GM19452 (cell line): ENCODE measurements around the gene DEF6.
"Not testable (repeated sequence)": the region's sequence is repeated elsewhere in the genome, so short reads cannot be mapped to it uniquely, and the experiment has no call there.

Experiments
- ATAC-seq: cut with Tn5 transposase; IDR thresholded peaks from one replicate; pipeline ENCODE4 v1.9.1; 2021; ENCODE audit not compliant: unreplicated experiment

DEF6 gene

DNA sequence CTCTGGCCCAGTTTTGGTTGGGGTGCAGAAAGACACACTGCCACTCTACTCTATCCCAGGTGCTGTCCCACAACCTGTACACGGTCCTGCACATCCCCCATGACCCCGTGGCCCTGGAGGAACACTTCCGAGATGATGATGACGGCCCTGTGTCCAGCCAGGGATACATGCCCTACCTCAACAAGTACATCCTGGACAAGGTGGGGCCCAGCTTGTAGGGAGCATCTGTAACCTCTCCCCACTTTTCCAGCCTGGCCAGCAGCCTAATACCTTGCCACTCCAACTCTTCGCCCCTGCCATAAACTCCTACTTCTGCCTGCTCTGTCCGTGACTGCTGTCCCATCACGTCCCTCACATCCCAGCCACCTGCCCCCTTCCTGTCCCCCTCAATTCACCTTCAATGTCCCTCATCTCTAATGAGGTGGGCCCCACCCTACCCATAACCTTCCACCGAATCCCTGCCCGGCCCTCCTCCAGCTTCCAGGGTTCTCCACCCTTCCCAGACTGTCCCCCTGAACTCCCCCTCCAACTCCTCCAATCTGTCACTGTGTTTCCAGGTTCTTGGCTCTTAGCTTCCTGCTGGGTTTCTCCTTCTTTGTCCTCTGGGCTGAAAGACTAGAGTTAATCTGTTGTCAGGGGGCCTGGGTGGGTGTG lies 12.1 kb downstream of the DEF6 start:
- no peak for ATAC-seq

DNA sequence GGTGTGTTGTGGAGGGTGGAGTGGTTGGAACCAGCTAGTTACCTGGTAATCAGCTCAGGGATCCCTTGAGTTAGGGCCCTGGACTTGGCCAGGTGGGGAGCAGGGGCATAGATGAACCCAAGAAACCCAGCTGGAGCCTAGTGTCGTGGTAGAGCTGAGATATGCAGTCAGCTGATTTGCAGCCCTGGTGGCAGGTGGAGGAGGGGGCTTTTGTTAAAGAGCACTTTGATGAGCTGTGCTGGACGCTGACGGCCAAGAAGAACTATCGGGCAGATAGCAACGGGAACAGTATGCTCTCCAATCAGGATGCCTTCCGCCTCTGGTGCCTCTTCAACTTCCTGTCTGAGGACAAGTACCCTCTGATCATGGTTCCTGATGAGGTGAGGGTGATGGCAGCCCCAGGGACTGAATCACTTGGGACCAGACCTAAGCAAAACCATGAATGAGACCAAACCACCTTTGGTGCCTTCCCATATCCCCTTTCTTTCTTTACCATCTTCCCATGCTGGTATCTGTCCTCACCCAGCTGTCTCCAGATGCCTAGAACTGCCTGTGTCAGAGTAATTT lies 12.7 kb downstream of the DEF6 start:
- ATAC-seq, result no peak

DNA sequence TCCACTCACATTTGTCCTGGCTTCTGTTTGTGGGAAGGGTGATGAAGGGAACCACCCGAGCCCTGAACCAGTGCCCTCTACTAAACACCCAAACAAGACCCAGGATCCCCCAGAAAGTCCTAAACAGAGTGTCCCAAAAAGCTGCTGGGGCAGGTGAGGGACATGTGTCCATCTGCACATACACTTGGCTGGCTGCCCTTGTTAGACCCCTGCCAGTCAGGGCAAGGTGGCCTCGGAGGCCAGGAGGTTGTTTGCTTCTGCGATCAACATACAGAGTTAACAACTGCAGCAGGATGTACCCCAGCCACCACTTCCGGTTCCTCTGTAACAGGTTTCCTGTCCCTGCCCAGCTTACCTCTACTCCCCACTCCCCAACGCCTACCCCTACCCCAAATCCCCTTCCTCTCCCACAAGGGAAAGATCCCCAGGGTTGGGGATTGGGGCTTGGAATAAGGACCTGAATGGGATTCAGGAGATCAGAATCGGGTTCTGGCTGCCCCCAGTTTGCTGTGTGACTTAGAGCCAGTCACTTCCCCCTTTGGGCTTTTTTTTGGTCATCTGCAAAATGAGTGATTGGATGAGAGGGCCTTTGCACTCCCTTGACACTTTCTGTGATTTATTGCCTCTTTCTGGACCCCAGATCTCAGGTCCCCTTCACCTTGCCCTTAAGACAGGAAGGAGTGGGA lies 13.9 kb downstream of the DEF6 start:
- ATAC-seq, result no peak

DNA sequence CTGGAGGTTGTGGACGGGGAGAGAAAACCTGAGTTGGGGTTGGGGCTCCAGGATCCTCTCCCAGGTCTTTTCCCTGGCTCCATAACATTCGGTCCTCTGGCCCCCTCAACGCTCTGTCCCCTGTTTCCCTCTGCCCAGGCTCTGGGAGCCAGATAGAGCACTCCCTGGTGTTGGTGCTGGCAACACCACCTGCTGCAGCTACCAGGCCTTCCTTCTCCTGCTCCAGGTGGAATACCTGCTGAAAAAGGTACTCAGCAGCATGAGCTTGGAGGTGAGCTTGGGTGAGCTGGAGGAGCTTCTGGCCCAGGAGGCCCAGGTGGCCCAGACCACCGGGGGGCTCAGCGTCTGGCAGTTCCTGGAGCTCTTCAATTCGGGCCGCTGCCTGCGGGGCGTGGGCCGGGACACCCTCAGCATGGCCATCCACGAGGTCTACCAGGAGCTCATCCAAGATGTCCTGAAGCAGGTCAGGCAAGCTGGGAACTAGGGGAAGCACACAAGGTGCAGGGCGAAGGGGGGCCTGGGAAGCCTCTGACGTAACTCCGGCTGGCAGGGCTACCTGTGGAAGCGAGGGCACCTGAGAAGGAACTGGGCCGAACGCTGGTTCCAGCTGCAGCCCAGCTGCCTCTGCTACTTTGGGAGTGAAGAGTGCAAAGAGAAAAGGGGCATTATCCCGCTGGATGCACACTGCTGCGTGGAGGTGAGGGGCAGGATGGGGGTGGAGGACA lies 14.6 kb downstream of the DEF6 start:
- no peak for ATAC-seq

DNA sequence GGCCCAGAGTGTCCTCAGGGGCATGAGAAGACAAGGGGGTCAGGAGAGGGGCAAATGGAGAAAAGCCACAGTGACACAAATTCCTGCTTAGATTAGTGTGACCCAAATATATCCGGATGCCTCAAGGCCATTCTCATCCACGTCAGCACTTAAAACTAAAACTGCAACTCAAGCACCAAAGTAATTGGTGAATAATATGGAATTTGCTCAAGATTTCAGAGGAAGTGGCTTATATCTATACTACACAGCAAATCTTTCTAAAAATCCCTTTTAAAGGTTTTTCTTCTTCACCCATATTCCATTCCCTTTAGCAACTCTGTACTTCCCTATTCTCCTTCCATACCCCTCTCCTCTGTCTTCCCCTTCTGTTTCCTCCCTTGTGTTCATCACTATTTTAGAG lies 15.2 kb downstream of the DEF6 start:
- no peak for ATAC-seq

DNA sequence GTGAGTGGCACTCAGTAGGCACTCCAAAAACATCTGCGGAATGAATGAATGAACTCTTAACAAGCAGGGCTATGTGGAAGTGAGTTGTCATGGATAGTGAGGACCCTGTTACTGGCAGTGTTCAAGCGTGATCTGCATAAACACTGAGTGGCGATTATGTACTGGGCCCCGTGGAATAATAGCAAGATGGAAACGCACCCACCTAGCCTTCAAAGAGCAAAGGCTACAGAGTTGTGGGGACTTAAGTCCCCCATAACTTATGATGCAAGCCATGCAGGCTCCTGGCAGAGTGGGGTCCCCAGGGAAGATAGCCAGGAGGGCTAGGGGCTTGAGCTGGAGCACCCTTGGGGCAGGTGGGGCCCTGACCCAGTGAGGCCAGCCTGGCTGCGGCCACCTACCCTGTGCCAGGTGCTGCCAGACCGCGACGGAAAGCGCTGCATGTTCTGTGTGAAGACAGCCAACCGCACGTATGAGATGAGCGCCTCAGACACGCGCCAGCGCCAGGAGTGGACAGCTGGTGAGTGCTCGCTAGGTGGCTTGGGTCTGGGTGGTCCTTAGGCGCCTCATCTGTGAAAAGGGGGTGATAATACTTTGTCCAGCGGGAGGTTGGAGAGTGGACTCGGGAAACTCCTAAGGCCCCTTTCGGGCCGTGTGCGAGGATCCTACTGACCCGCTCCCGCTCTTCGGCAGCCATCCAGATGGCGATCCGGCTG lies 20.0 kb downstream of the DEF6 start:
- no peak for ATAC-seq

DNA sequence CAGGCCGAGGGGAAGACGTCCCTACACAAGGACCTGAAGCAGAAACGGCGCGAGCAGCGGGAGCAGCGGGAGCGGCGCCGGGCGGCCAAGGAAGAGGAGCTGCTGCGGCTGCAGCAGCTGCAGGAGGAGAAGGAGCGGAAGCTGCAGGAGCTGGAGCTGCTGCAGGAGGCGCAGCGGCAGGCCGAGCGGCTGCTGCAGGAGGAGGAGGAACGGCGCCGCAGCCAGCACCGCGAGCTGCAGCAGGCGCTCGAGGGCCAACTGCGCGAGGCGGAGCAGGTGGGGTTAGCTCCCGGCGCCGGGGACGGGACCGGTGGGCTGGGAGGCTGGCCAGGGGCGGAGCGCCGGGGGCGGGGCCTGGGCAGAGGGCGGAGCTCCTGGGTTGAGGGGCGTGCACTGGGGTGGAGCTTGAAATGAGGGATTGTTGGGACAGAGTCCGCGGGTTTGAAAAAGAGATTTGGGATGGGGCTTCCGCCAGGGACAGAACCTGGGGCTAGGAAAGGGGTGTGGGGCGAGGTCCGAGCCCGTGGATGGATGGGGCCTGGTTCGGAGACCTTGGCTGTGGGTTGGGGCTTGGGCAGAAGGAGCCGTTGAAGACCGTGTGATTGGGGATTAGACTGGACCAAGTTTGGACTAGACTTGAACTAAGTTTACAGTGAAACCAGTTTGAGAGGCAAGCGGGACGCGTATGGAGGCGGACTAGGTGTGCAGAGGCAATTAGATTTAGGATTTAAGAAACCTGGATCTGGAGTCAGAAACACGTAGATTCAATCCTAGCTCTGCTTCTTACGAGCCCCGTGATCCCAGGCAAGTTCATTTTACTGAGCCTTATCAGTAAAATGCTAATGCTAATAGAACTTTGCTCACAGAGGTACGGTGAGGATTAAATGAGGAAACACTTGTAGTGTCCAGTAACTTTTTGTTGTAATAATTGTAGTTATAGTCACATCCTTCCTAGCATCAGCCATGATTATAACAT lies 20.9 kb downstream of the DEF6 start:
- no peak for ATAC-seq

DNA sequence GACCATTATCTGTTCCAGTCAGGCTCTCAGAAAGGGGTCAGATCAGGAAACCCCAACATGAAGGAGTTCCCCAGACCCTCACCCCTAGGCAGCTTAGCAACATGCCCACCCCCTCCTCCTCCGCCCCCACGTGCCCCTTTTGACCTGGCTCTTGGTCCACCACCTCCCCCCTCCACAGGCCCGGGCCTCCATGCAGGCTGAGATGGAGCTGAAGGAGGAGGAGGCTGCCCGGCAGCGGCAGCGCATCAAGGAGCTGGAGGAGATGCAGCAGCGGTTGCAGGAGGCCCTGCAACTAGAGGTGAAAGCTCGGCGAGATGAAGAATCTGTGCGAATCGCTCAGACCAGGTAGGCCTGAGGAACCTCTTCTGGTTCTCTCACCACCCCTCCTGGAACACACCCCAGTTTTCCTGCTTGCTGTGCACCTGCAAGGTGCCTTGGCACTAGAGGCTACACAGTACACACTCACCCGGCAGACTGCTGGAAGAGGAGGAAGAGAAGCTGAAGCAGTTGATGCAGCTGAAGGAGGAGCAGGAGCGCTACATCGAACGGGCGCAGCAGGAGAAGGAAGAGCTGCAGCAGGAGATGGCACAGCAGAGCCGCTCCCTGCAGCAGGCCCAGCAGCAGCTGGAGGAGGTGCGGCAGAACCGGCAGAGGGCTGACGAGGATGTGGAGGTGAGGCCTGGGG lies 21.9 kb downstream of the DEF6 start:
- no peak for ATAC-seq

DNA sequence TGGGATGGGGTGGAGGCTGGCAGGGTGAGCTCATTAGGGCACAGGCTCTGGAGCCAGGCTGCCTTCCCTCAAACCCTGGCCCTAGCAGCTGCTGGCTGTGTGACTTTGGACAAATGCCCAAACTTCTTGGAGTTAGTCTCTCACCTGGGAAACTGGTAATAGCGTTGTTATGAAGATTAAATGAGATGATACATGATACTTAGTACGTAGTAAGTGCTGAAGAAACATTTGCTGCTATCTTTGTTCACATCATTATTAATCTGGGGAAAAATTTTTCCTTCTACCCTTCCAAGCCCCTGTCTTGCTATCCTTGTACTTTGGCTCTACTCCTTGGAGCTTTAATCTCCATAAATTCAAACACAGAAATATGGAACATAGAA lies 22.4 kb downstream of the DEF6 start:
- no peak for ATAC-seq

DNA sequence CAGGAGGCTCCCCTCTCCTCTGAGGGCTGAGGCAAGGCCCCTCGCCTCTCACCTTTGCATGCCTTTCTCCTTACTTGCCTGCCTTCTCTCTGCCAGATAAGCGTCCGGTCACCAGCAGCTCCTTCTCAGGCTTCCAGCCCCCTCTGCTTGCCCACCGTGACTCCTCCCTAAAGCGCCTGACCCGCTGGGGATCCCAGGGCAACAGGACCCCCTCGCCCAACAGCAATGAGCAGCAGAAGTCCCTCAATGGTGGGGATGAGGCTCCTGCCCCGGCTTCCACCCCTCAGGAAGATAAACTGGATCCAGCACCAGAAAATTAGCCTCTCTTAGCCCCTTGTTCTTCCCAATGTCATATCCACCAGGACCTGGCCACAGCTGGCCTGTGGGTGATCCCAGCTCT lies 23.5 kb downstream of the DEF6 start:
- no peak for ATAC-seq

DNA sequence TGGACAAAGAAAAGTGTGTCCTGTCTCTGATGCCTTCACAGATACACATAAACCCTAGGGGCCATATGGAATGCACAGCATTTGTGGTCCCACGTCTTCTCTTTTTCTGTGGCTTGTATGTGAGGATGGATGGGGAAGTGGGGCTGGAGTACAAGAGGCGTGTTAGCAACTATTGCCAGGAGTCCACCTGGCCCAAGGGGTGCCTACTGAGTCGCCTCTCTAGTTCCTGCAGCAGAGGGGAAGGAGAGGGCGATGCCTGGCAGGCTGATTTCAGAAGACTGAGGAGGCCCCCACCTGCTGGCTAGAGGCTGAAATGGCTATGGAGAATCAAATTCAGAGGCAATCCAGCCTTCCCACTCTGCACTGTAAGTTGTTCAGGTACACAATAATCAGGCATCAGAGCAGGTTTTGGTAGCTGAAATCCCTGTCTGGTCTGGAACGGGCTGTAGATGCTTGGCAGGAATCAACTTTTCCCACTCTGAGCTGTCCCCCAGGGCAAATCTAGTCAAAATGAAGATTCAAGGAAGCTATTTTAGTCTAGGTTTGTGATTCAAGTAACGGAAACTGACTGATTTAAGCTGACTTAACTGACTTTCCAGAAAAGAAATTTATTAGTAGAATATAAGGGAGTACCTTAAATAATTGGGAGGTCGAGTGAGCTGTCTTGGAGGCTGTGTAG lies 29.9 kb downstream of the DEF6 start:
- ATAC-seq, result no peak

DNA sequence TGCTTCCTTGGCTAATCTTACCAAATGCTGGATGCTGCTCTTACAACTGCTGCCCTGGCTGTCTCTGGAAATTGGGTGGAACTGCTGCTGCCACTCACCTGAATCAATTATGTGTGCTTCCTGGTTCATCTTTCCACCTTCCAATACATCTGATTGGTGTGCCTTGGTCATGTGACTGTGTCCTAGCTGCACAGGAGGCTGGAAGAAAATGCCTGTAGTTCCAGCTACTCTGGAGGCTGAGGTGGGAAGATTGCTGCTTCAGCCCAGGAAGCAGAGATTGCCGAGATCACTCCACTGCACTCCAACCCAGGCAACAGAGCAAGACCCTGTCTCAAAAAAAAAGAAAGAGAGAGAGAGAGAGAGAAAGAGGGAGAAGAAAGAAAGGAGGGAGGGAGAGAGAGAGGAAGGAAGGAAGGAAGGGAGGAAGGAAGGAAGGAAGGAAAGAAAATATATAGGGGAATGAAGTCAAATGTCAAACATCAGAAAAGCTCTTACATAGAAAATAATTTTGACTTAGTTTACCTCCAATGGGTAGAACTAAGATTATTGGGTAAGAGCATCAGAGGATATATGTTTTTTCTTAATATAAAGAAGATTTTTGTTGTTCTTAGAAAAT lies 30.6 kb downstream of the DEF6 start:
- ATAC-seq, result no peak

DNA sequence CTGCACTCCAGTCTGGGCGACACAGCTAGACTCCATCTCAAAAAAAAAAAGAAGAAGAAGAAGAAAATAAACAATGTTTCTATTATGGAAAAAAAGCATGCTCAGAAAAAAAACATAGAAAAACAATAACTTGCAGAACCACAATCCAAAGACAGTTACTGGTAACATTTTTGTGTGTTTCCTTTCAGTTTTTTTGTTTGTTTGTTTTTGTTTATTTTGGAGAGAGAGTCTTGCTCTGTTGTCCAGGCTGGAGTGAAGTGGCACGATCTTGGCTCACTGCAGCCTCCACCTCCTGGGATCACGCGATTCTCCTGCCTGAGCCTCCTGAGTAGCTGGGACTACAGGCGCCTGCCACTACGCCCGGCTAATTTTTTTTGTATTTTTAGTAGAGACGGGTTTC lies 31.3 kb downstream of the DEF6 start:
- not testable (repeated sequence) for ATAC-seq

DNA sequence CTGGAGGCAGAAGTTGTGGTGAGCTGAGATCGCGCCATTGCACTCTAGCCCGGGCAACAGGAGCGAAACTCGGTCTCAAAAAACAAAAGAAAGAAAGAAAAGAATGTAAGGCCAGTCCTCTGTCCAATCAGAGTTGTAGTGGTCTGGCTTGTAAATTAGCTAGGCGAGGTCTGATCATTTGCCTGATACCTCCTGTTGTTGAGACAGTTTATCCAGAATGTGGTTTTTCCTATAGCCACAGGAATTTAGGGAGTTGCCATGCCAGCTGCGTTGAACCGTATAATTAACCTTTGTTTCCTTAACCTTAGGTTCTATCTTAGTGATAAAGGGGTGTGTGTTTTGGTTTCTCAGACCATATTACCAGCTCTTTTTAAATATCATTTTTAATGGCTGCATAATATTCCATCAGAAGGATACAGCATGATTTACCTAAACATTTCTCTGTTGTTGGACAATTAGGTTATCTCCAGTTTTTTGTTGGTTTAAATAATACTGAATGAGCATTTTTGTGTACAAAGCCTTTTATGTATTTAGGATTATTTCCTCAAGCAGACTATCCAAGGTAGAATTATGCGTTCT lies 33.0 kb downstream of the DEF6 start:
- no peak for ATAC-seq

DNA sequence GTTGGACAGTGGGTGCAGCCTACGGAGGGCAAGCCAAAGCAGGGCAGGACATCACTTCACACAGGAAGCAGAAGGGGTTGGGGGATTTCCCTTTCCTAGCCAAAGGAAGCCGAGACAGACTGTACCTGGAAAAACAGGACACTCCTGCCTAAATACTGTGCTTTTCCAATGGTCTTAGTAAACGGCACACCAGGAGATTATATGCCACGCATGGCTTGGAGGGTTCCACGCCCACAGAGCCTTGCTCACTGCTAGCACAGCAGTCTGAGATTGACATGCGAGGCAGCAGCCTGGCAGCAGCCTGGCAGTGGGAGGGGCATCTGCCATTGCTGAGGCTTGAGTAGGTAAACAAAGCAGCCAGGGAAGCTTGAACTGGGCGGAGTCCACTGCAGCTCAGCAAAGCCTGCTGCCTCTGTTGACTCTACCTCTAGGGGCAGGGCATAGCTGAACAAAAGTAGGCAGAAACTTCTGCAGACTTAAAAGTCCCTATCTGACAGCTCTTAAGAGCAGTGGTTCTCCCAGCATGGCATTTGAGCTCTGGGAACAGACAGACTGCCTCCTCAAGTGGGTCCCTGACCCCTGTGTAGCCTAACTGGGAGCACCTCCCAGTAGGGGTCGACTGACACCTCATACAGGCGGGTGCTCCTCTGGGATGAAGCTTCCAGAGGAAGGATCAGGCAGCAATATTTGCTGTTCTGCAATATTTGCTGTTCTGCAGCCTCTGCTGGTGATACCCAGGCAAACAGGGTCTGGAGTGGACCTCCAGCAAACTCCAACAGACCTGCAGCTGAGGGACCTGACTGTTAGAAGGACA lies 34.7 kb downstream of the DEF6 start:
- ATAC-seq, result not testable (repeated sequence)

DNA sequence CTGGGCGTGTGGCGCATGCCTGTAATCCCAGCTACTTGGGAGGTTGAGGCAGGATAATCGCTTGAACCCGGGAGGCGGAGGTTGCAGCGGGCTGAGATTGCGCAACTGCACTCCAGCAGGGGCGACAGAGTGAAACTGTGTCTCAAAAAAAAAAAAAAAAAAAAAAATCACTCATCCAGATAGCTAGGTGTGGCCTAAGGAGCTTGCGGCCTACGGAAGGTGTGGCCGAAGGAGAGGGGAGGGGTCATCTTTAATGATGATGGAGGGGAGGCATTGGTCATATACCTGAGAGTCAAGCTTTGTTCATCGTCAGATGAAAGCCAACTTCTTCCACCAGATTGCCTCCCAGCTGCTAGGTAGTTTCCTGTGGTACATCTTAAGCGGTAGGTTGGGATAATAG lies 43.9 kb downstream of the DEF6 start:
- no peak for ATAC-seq
